ENCODE measurements around the gene GPAM.

DNA sequence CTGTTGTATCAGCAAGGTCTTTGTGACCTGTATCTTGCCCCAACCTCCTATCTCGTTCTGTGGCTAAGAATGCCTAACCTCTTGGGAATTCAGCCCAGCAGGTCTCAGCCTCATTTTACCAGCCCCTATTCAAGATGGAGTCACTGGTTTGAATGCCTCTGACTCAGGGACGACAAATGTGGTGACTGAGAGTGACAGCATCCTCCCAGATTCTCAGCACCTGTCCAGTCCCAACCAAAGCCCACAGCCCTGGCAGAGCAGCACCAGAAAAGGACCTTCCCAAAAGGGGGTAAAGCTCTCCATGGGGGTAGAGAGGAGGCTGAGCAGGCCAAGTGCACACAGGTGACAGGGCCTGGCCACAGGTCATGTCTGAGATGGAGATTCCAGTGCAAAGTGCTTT is 35.4 kb upstream of the GPAM start:
- TF ChIP-seq, protein P1, sequence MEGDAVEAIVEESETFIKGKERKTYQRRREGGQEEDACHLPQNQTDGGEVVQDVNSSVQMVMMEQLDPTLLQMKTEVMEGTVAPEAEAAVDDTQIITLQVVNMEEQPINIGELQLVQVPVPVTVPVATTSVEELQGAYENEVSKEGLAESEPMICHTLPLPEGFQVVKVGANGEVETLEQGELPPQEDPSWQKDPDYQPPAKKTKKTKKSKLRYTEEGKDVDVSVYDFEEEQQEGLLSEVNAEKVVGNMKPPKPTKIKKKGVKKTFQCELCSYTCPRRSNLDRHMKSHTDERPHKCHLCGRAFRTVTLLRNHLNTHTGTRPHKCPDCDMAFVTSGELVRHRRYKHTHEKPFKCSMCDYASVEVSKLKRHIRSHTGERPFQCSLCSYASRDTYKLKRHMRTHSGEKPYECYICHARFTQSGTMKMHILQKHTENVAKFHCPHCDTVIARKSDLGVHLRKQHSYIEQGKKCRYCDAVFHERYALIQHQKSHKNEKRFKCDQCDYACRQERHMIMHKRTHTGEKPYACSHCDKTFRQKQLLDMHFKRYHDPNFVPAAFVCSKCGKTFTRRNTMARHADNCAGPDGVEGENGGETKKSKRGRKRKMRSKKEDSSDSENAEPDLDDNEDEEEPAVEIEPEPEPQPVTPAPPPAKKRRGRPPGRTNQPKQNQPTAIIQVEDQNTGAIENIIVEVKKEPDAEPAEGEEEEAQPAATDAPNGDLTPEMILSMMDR (IDR thresholded peaks at IDR 0.05), result no peak
- TF ChIP-seq POLR2A (IDR thresholded peaks at IDR 0.05), result no peak
- TF ChIP-seq POLR2AphosphoS5 (IDR thresholded peaks at IDR 0.05), result no peak
- no peak for TF ChIP-seq EP300 (IDR thresholded peaks at IDR 0.05)

All from upper lobe of left lung (tissue), 4 donors.